Left renal cortex interstitium (tissue), 4 donors: Measurements from ENCODE around the gene TMEM237. TPM values are rescaled to one million over a fixed set of nuclear protein-coding genes. Genes with fewer than 3 reads are reported as not detected.
A peak's percentile ranks its signal among the peaks of the same experiment; 100 is the strongest.

Experiments used
- DNase-seq, 4 donors: peaks; one replicate each; pipeline ENCODE4 v3.0.0-alpha.2; 2013; ENCODE audit warnings: low read depth in 4 of 4, low spot score in 2 of 4, missing footprints in 1 of 4
- polyA plus RNA-seq, 4 donors: library from polyadenylated mRNA; unstranded; fragments of 120-200 nt; gene quantifications; one replicate each; pipeline ENCODE4 v1.2.1, GENCODE V29; 2013; ENCODE audit not compliant: insufficient read length in 4 of 4

The TMEM237 gene
- polyA plus RNA-seq, 4 donors: 45.0 to 60.1 (median 54.1) TPM

GRCh38 chr2:201642579-201643215, 606 bp downstream of the TMEM237 start:
- DNase-seq: peak; percentile 79 to 84 (median 82)

GRCh38 chr2:201642086-201642578, 1.2 kb downstream of the TMEM237 start:
- peak in 2 of 4 donors; percentile 0 to 77 for DNase-seq

GRCh38 chr2:201639205-201639604, 4.1 kb downstream of the TMEM237 start:
- no peak for DNase-seq

DNA sequence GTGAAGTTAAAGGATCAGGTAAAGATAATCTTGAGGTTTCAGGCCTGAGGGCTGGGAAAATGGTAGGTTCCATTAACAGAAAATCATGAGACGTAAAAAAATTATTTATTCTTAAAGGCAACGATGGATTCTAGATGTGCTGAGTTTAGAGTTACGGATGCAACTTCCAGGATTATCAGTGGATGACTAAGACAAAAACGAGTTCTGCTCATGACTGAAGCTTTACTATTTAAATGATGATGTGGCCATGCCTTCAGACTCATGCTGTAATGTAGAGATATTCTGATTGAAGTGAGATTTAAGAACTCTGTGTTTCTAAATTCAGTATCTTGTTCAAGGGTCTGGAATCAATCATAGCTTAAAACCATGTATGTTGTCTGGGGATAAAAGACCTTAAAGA, 5.0 kb downstream of the TMEM237 start:
- no peak for DNase-seq

DNA sequence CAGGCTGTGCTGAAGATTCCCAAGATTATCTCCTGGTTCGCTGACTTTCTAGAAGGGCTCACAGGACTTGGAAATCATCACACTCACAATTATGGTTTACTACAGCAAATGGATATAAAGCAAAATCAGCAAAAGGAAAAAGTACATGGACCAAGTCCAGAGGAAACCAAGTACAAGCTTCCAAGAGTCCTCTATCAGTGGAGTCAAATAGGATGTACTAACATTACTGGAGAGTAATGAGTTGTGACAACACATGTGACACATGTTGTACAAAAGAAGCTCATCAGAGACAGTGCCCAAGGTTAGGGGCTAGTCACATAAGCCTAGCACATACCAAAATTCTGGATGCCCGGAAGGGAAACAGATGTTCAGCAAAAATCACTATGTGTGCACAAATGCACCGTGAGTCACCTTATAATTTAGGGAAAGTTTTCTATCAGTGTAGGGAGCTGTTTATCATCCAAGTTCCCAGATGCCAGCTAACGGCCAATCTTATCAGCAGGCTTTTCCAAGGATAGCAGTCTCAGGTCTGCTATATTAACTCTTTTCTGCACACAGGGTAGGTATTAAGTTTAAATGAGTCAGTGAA, 9.5 kb downstream of the TMEM237 start:
- no peak for DNase-seq

DNA sequence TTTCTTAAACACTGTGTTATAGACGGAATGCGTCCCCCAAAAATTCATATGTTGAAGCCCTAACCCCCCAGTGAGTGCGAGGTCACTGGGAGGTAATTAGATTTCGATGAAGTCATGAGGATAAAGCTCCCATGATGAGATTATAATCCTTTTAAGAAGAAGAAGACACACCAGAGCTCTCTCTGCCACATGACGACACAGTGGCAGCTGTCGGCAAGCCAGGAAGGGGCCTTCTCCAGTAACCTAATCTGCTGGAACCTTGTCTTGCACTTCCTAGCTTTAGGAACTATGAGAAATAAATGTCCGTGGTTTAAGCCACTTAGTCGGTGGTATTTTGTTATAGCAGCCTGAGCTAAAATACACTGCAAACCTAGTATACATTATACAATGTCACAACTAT, 12.3 kb downstream of the TMEM237 start:
- no peak for DNase-seq

- no peak for DNase-seq
Observed at GRCh38 chr2:201630577-201630976, 12.7 kb downstream of the TMEM237 start.

DNA sequence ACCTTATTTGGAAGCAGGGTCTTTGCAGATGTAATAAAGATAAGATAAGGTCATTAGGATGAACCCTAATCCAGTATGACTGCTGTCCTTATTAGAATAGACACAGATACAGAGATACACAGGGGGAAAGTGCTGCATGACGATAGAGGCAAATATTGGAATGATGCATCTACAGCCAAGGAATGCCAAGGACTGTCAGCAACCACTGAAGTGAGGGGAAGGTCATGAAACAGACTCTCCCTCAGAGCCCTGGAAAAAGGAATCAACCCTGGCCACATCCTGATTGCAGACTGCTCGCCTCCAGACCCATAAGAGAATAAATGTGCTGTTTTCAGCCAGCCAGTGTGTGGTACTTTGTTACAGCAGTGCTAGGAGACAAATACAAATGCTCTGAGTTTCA, 14.8 kb downstream of the TMEM237 start:
- no peak for DNase-seq

DNA sequence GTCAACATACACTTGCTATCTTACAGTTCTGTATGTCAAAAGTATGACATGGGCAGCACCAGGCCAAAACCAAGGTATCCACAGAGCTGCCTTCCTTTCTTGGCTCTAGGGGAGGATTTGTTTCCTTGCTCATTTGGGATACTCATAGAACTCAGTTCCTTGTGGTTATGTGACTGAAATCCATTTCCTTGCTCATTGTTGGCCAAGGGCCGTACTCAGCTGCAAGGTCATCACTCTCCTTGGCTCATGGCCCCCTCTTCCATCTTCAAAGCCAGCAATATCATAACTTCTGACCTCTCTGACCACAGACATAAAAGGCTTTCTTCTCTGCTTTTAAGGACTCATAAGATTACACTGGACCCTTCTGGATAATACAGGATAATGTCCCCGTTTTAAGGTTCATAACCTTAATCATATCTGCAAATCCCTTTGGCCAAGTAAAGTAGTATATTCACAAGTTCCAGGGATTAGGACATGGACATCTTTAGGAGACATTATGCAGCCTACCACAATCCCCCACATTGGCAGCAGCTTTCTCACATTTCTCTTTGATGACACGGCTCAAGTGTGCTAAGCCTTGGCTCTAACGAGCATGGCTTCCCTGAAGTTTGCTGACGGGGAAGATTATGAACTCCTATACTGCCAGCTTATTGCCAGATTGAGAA, 20.9 kb downstream of the TMEM237 start:
- no peak for DNase-seq

DNA sequence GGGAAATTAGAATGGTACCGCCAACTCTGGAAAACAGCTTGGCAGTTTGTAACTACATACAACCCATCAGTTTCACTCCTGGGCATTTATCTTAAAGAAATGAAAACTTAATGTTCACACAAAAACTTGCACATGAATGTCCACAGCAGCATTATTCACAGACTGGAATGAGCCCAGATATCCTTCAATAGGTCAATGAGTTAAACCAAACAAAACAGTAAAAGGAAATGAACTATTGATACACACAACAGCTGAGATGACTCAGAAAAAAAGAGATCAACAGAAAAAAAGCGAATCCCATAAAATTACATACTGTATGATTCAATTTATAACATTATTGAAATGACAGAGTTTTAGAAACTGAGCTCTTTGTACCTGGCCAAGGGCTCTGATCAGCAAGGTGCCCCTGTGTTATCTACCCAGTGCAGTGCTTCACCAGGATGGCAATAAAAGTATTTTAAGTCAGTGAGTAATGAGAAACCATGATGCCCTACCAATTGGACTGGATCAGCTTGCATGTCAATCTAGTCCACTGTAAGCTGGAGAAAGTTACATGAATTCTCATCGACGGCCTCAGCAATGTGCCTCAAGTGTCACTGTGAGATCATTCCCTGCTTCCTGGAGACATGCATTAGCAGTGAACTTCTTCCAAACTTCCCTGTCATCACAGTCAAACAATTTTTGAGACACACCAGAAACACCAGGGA, 21.9 kb downstream of the TMEM237 start:
- no peak for DNase-seq

DNA sequence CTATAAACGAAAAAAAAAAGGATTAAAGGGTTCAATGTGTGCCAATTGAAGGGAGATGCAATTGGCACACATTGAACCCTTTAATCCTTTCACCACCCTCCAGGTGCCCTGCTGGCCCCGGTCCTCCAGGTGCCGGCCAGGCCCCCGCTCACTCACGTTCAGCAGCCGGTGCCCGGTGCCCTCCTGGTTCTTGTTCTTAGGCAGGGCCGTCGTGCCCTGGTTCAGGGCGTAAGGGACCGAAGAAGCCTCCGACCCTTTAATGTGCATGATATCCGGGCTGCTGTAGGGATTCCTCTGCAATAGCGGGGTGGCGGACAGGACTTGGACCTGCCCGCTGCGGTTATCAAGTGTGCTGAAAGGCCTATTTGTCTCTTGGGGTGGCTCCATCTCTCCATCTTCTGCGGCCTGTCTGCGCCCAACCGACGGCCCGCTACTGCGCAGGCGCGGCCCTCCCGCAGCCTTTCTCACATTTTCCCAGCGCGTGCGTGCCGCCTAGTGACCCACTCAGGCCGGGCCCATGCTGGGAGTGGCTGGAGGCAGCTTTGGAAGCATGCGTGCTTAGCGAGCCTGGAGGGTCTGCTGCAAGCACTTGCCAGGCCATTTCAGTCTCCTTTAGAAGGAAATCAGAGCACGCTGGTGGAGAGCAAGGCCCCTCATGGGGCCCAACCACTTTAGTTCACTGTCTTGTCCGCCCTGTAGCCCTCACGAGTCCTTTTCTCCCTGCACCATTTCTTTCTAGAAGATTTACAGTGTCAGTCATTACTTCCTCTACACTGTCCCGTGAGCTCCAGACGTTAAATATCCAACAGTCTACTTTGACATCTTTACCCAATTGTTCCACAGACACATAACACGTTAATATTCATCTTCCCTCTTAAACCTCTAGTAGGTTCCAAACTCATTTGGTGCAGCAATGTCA, 24.3 kb downstream of the TMEM237 start:
- peak in 3 of 4 donors; percentile 15 to 65 (median 62) for DNase-seq

- no peak for DNase-seq
Observed at GRCh38 chr2:201608021-201608420, 35.3 kb downstream of the TMEM237 start.

DNA sequence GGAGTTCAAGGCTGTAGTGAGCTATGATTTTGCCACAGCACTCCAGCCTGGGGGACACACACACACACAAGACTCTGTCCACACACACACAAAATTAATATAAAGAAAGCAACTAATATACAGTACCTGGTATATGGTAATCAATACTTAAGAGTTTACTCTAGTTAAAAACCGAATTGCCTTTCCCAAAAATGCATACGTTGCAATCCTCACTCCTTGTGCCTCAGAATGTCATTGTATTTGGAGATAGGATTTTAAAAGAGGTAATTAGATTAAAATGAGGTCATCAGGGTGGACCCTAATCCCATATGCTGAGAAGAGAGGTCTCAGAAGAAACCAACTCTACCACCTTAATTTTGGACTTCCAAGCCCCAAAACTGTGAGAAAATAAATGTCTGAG, 35.7 kb downstream of the TMEM237 start:
- DNase-seq: no peak

GRCh38 chr2:201600906-201601305, 42.4 kb downstream of the TMEM237 start:
- DNase-seq: no peak

DNA sequence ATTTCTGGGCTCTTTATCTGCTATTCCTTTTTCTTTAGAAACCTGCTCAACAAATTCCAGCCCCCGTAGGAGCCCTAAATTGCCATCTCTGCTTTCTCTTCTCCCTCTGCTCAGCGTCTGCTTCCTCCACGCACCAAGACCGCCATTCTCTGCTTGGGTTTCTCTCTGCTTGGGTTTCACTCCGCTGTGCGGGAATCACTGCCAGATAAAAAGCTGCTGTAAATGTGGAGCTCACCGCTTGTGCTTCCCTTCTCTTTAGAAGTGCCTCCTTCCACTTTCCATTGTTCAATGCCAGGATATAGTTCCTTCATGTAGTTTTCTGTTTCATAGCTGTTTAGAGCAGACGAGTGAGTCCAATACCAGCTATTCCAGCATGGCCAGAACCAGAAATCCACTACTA, 45.9 kb downstream of the TMEM237 start:
- no peak for DNase-seq

DNA sequence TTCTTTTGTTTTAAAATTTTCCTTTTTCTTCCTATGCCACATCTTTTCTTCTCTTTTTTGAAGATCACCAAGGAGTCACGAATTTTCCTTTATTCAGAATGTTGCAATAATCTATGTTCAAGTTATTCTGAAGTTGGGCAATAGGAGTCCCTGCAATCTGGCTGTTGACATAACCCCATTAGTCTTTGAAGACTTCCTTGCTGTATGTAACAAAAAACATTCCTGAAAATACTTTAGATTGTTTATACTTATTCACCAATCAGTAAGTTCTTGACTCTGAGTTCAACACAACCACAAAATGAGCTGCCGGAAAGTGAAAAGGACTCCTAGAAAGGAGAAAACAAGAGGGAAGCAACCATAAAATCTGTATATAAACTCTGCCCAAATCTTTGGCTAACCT, 62.8 kb downstream of the TMEM237 start:
- no peak for DNase-seq

DNA sequence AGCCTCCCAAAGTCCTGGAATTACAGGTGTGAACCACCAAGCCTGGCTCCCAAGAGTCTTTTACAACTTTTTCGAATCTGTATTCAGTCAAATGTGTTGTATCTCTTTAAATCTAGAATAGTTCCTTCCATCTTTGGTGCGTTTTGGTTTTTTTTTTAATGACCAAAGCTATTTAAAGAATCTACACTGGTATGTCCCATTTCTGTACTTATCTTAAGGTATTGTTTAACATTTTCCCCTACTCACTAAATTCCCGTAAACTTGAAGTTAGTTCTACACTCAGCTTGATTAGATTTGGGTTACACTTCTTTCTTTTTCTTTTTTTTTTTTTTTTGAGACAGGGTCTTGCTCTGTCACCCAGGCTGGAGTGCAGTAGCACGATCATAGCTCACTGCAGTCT, 63.8 kb downstream of the TMEM237 start:
- DNase-seq: no peak

GRCh38 chr2:201575971-201576370, 67.3 kb downstream of the TMEM237 start:
- DNase-seq: no peak

GRCh38 chr2:201574766-201575165, 68.5 kb downstream of the TMEM237 start:
- no peak for DNase-seq

DNA sequence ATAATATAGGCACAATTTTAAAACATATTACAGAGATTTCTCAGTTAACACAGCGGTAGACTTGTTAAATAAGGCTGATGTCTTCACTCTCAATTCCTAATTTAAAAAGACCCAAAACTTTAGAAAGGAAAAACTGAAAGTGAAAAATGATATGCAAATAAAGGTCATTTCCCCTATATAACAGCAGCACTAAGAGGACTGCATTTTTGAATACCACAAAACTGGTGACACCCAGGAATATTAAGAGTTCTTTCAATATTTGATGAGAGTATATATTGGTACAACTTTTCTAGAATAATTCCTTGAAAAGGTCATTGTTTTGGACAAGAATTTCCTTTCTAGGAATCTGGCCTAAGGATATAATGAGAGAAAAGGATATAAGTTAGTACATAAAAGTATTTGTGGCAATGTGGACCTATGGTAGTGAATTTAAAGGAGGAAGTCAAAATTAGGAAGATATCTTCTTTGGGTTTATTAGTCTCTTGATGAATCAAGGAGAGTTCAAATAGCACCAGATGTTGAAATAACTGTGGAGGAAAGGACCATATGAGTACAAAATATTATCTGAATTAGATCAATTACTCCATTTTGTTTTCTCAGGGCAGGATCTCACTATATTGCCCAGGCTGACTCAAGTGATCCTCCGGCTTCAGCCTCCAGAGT, 70.3 kb downstream of the TMEM237 start:
- DNase-seq: no peak
